Liver (tissue), 9 donors: Measurements from ENCODE around the gene NAAA. TPM values are rescaled to one million over a fixed set of nuclear protein-coding genes. Genes with fewer than 3 reads are reported as not detected.

Source experiments
- DNase-seq: peaks from one replicate; pipeline ENCODE4 v3.0.0-alpha.2; 2017; ENCODE audit warnings: low spot score
- H3K27ac ChIP-seq, 2 donors: one replicate each; pipeline ENCODE4 v1.7.0; 2013; ENCODE audit warnings: inconsistent platforms in 2 of 2, low read length in 2 of 2, control low read depth in 1 of 2, low read depth in 1 of 2, mild to moderate bottlenecking in 1 of 2
- H3K27me3 ChIP-seq, 4 donors: one replicate each; pipeline versions ENCODE4 v1.6.1 to v1.7.0; 2013; ENCODE audit warnings: low read length in 3 of 4, inconsistent platforms in 1 of 4, mild to moderate bottlenecking in 1 of 4, moderate library complexity in 1 of 4; ENCODE audit not compliant: control insufficient read depth in 4 of 4, insufficient read depth in 4 of 4
- H3K36me3 ChIP-seq, 4 donors: one replicate each; pipeline versions ENCODE4 v1.6.1 to v1.7.0; 2013; ENCODE audit warnings: low read length in 3 of 4, mild to moderate bottlenecking in 3 of 4, low read depth in 1 of 4, moderate library complexity in 1 of 4; ENCODE audit not compliant: control insufficient read depth in 4 of 4, insufficient read depth in 3 of 4
- H3K4me1 ChIP-seq, 4 donors: one replicate each; pipeline versions ENCODE4 v1.6.1 to v1.7.0; 2013; ENCODE audit warnings: low read length in 3 of 4, mild to moderate bottlenecking in 3 of 4, moderate library complexity in 1 of 4; ENCODE audit not compliant: control insufficient read depth in 4 of 4, insufficient read depth in 4 of 4
- H3K4me3 ChIP-seq, 3 donors: one replicate each; pipeline versions ENCODE4 v1.6.1 to v1.7.0; 2013; ENCODE audit warnings: low read length in 3 of 3, control low read depth in 1 of 3, low read depth in 1 of 3, mild to moderate bottlenecking in 1 of 3
- H3K9ac ChIP-seq, 2 donors: one replicate each; pipeline ENCODE4 v1.7.0; 2013; ENCODE audit warnings: low read length in 2 of 2, mild to moderate bottlenecking in 2 of 2, moderate library complexity in 2 of 2, control low read depth in 1 of 2, low read depth in 1 of 2
- H3K9me3 ChIP-seq, 4 donors: one replicate each; pipeline versions ENCODE4 v1.6.1 to v1.7.0; 2013; ENCODE audit warnings: low read length in 3 of 4; ENCODE audit not compliant: control insufficient read depth in 4 of 4
- ATF3 ChIP-seq: IDR thresholded peaks from 2 replicates; pipeline ENCODE4 v1.6.1; 2016; ENCODE audit warnings: antibody characterized with exemption
- CTCF ChIP-seq: fragments of 150-350 bp; IDR thresholded peaks from 2 replicates; pipeline ENCODE4 v1.5.1; 2017; ENCODE audit warnings: improper control_type of control experiment, low read depth, low read length; ENCODE audit not compliant: missing input control
- FOXA1 ChIP-seq: IDR thresholded peaks from 2 replicates; pipeline ENCODE4 v1.6.1; 2016; ENCODE audit warnings: antibody characterized with exemption
- FOXA2 ChIP-seq: IDR thresholded peaks from 2 replicates; pipeline ENCODE4 v1.6.1; 2016; ENCODE audit warnings: antibody characterized with exemption
- GABPA ChIP-seq, 2 donors: IDR thresholded peaks in 1 of 2; conservative IDR thresholded peaks in 1 of 2; 2 replicates each; pipeline ENCODE4 v1.6.1; 2016; ENCODE audit warnings: antibody characterized with exemption in 2 of 2, mild to moderate bottlenecking in 1 of 2, moderate library complexity in 1 of 2
- HNF4A ChIP-seq, 2 donors: conservative IDR thresholded peaks; 2 replicates each; pipeline ENCODE4 v1.6.1; 2016; ENCODE audit warnings: antibody characterized with exemption in 2 of 2, mild to moderate bottlenecking in 2 of 2
- HNF4G ChIP-seq: IDR thresholded peaks from 2 replicates; pipeline ENCODE4 v1.6.1; 2016; ENCODE audit warnings: antibody characterized with exemption
- JUND ChIP-seq, 2 donors: IDR thresholded peaks; 2 replicates each; pipeline ENCODE4 v1.6.1; 2016; ENCODE audit warnings: antibody characterized with exemption in 2 of 2
- MAX ChIP-seq: IDR thresholded peaks from 2 replicates; pipeline ENCODE4 v1.6.1; 2016; ENCODE audit warnings: antibody characterized with exemption
- RAD21 ChIP-seq, 2 donors: IDR thresholded peaks; 2 replicates each; pipeline ENCODE4 v1.6.1; 2016; ENCODE audit warnings: antibody characterized with exemption in 2 of 2, mild to moderate bottlenecking in 2 of 2
- REST ChIP-seq: IDR thresholded peaks from 2 replicates; pipeline ENCODE4 v1.6.1; 2016; ENCODE audit warnings: antibody characterized with exemption, mild to moderate bottlenecking
- SP1 ChIP-seq: IDR thresholded peaks from 2 replicates; pipeline ENCODE4 v1.6.1; 2018; ENCODE audit warnings: antibody characterized with exemption, mild to moderate bottlenecking
- ZBTB33 ChIP-seq: IDR thresholded peaks from 2 replicates; pipeline ENCODE4 v1.6.1; 2016; ENCODE audit warnings: antibody characterized with exemption
- WGBS: extraction: QIAGEN DNeasy Blood & Tissue Kit; methylation state at CpG from one replicate; pipeline ENCODE4 v1.1.7; 2013; 5-methylcytosine and 5-hydroxymethylcytosine counted together
- polyA plus RNA-seq, 2 donors: library from polyadenylated mRNA; stranded (reverse) in 1 of 2; unstranded in 1 of 2; fragments of 200-250 nt in 1 of 2; fragments of >200 nt in 1 of 2; fragmentation: Nextera tagmentation in 1 of 2; extraction: Ambion mirVana in 1 of 2; gene quantifications; one replicate each; pipeline versions ENCODE4 v1.2.1 to v1.2.3, GENCODE V29; 2013 to 2015
- total RNA-seq, 2 donors: library from RNA; depleted of rRNA; stranded (reverse); fragments of >200 nt; gene quantifications; one replicate each; pipeline ENCODE4 v1.2.3, GENCODE V29; 2014
- donor health status: healthy.
- donor health status: healthy.
- donor health status: healthy.
- donor health status: healthy.
- donor health status: healthy.

Gene NAAA
- total and polyA plus RNA-seq, 4 donors: 42.2 to 122 (median 57.2) TPM

GRCh38 chr4:75953509-75953908, 12.7 kb upstream of the NAAA start:
- TF ChIP-seq MAX: no peak
- no peak for TF ChIP-seq RAD21 (IDR thresholded peaks at IDR 0.05)
- TF ChIP-seq FOXA1: no peak
- no peak for TF ChIP-seq SP1
- no peak for TF ChIP-seq GABPA (IDR thresholded peaks at IDR 0.05 in 1 of 2, conservative IDR thresholded peaks at IDR 0.05 in 1 of 2)
- no peak for TF ChIP-seq ATF3
- no peak for TF ChIP-seq CTCF
- TF ChIP-seq ZBTB33: no peak
- TF ChIP-seq FOXA2: no peak
- no peak for TF ChIP-seq REST
- TF ChIP-seq HNF4G: no peak
- no peak for TF ChIP-seq JUND (IDR thresholded peaks at IDR 0.05)
- TF ChIP-seq HNF4A (conservative IDR thresholded peaks at IDR 0.05): no peak
- Histone ChIP-seq H3K9me3 (no peaks in the 10 kb centered on the region), H3K4me3 (no peak overlapping the region), H3K9ac (no peak overlapping the region), H3K4me1 (no peaks in the 10 kb centered on the region), H3K27me3 (no peaks in the 10 kb centered on the region), H3K36me3 (peaks cover 11 to 70% (median 55%) of the 10 kb centered on the region in 4 donors), H3K27ac (no peak overlapping the region)
- no peak for DNase-seq
- WGBS: 61% methylated on average over 2 of the region's 2 CpGs

- H3K9me3 ChIP-seq: no peaks in the 10 kb centered on the region
- 78% methylated on average over 3 of the region's 3 CpGs for WGBS
- TF ChIP-seq HNF4A (conservative IDR thresholded peaks at IDR 0.05) (no peak), MAX (no peak)
- H3K4me1 ChIP-seq: no peaks in the 10 kb centered on the region
- DNase-seq: no peak
- H3K4me3 ChIP-seq: no peak overlapping the region
- no peaks in the 10 kb centered on the region for H3K27me3 ChIP-seq
- no peak overlapping the region for H3K9ac ChIP-seq
- no peak overlapping the region for H3K27ac ChIP-seq
- peaks cover 2 to 50% (median 33%) of the 10 kb centered on the region in 4 donors for H3K36me3 ChIP-seq
These were observed 9.5 kb upstream of the NAAA start for GRCh38 chr4:75950213-75950815.
